Measurements from ENCODE around the gene ARID1B. TPM values are rescaled to one million over a fixed set of nuclear protein-coding genes. Genes with fewer than 3 reads are reported as not detected.

Gene ARID1B
- total RNA-seq, 2 experiments from 2014 or later: 90.1 to 164 TPM

DNA sequence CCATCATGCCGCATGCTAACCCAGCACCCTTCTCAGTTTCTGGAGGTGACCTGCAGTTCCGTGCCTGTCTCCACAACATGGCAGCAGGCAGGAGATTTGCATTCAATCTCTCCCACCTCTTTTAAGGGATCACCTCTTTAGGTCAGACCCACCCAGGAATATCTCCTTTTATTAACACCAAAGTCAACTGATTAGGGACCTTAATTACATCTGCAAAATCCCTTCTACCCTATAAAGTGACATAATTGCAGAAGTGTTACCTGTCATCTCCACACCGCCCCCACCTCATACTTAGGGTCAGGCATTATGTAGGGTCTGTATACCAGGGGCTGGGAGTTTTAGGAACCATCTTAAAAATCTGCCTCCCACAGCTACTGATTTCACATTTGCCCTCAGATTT is 278.7 kb downstream of the ARID1B start:
- Histone ChIP-seq H4K20me1 (ENCODE audit: insufficient read depth, low read length) (no peaks in the 10 kb centered on the region), H3K9me2 (ENCODE audit: insufficient read depth, low read length) (no peaks in the 10 kb centered on the region), H3K4me1 (ENCODE audit: insufficient read depth, low read length, poor library complexity, severe bottlenecking) (peaks cover 13% of the 10 kb centered on the region), H3K27ac (ENCODE audit: low read depth, low read length, poor library complexity, severe bottlenecking) (no peak overlapping the region), H3K4me3 (ENCODE audit: low read depth, low read length, poor library complexity, severe bottlenecking) (no peak overlapping the region), H2AFZ (ENCODE audit: low read length) (no peak overlapping the region), H3K4me2 (ENCODE audit: low read length) (no peak overlapping the region), H3K79me2 (ENCODE audit: insufficient read depth, low read depth, low read length) (no peaks in the 10 kb centered on the region), H3K36me3 (ENCODE audit: insufficient read depth, low read length) (peaks cover 8% of the 10 kb centered on the region; the same call in 1 of the 2 replicates), H3K9me3 (ENCODE audit: low read length) (no peaks in the 10 kb centered on the region)
- no peak for DNase-seq (ENCODE audit: low spot score)
- TF ChIP-seq EZH2phosphoT487 (IDR thresholded peaks at IDR 0.05; ENCODE audit: borderline replicate concordance, low read depth, low read length): no peak
- TF ChIP-seq, protein P1, sequence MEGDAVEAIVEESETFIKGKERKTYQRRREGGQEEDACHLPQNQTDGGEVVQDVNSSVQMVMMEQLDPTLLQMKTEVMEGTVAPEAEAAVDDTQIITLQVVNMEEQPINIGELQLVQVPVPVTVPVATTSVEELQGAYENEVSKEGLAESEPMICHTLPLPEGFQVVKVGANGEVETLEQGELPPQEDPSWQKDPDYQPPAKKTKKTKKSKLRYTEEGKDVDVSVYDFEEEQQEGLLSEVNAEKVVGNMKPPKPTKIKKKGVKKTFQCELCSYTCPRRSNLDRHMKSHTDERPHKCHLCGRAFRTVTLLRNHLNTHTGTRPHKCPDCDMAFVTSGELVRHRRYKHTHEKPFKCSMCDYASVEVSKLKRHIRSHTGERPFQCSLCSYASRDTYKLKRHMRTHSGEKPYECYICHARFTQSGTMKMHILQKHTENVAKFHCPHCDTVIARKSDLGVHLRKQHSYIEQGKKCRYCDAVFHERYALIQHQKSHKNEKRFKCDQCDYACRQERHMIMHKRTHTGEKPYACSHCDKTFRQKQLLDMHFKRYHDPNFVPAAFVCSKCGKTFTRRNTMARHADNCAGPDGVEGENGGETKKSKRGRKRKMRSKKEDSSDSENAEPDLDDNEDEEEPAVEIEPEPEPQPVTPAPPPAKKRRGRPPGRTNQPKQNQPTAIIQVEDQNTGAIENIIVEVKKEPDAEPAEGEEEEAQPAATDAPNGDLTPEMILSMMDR (conservative IDR thresholded peaks at IDR 0.05; ENCODE audit: low read length): no peak
- intact Hi-C loops (cut with micrococcal nuclease; ENCODE audit: unreplicated experiment): no loop called here
- ChIA-PET POLR2A (interaction anchor here (5.2 kb wide), 1 partner anchor 14 kb away, joined by 20 read pairs; no protein-coding TSS in a partner anchor), CTCF (ENCODE audit: unreplicated experiment) (no interaction called here)
- BruUV-seq (replicated peaks): no TSS peak

- H3K27ac ChIP-seq (ENCODE audit: low read depth, low read length, poor library complexity, severe bottlenecking): no peak overlapping the region
- ChIA-PET CTCF (ENCODE audit: unreplicated experiment) (no interaction called here), POLR2A (interaction anchor here (5.2 kb wide), 1 partner anchor 14 kb away, joined by 20 read pairs; no protein-coding TSS in a partner anchor)
- DNase-seq (ENCODE audit: low spot score): no peak
- no TSS peak for BruUV-seq (replicated peaks)
- no peaks in the 10 kb centered on the region for H3K9me3 ChIP-seq (ENCODE audit: low read length)
- H4K20me1 ChIP-seq (ENCODE audit: insufficient read depth, low read length): no peaks in the 10 kb centered on the region
- H3K79me2 ChIP-seq (ENCODE audit: insufficient read depth, low read depth, low read length): no peaks in the 10 kb centered on the region
- H3K4me2 ChIP-seq (ENCODE audit: low read length): no peak overlapping the region
- H2AFZ ChIP-seq (ENCODE audit: low read length): no peak overlapping the region
- no peaks in the 10 kb centered on the region for H3K9me2 ChIP-seq (ENCODE audit: insufficient read depth, low read length)
- no peak overlapping the region for H3K4me3 ChIP-seq (ENCODE audit: low read depth, low read length, poor library complexity, severe bottlenecking)
- intact Hi-C loops (cut with micrococcal nuclease; ENCODE audit: unreplicated experiment): no loop called here
- H3K36me3 ChIP-seq (ENCODE audit: insufficient read depth, low read length): peaks cover 8% of the 10 kb centered on the region; the same call in 1 of the 2 replicates
- H3K4me1 ChIP-seq (ENCODE audit: insufficient read depth, low read length, poor library complexity, severe bottlenecking): peaks cover 10% of the 10 kb centered on the region
- TF ChIP-seq, protein P1 (conservative IDR thresholded peaks at IDR 0.05; ENCODE audit: low read length): no peak
- TF ChIP-seq EZH2phosphoT487 (IDR thresholded peaks at IDR 0.05; ENCODE audit: borderline replicate concordance, low read depth, low read length): no peak
These were observed 279.1 kb downstream of the ARID1B start for GRCh38 chr6:157056275-157056674.

- no peaks in the 10 kb centered on the region for H3K9me2 ChIP-seq (ENCODE audit: insufficient read depth, low read length)
- no peaks in the 10 kb centered on the region for H3K9me3 ChIP-seq (ENCODE audit: low read length)
- DNase-seq (ENCODE audit: low spot score): no peak
- H4K20me1 ChIP-seq (ENCODE audit: insufficient read depth, low read length): no peaks in the 10 kb centered on the region
- BruUV-seq (replicated peaks): no TSS peak
- ChIA-PET POLR2A (interaction anchor here (0.8 kb wide), 2 partner anchors 11 to 15 kb away, joined by 3 to 4 read pairs; no protein-coding TSS in a partner anchor), CTCF (ENCODE audit: unreplicated experiment) (no interaction called here)
- TF ChIP-seq, protein P1 (conservative IDR thresholded peaks at IDR 0.05; ENCODE audit: low read length): no peak
- no peak for TF ChIP-seq EZH2phosphoT487 (IDR thresholded peaks at IDR 0.05; ENCODE audit: borderline replicate concordance, low read depth, low read length)
- intact Hi-C loops (cut with micrococcal nuclease; ENCODE audit: unreplicated experiment): no loop called here
- no peak overlapping the region for H3K4me2 ChIP-seq (ENCODE audit: low read length)
- peaks cover 14% of the 10 kb centered on the region for H3K4me1 ChIP-seq (ENCODE audit: insufficient read depth, low read length, poor library complexity, severe bottlenecking)
- H2AFZ ChIP-seq (ENCODE audit: low read length): no peak overlapping the region
- no peak overlapping the region for H3K27ac ChIP-seq (ENCODE audit: low read depth, low read length, poor library complexity, severe bottlenecking)
- no peaks in the 10 kb centered on the region for H3K79me2 ChIP-seq (ENCODE audit: insufficient read depth, low read depth, low read length)
- H3K36me3 ChIP-seq (ENCODE audit: insufficient read depth, low read length): peaks cover 4% of the 10 kb centered on the region; the same call in 1 of the 2 replicates
- no peak overlapping the region for H3K4me3 ChIP-seq (ENCODE audit: low read depth, low read length, poor library complexity, severe bottlenecking)
These were observed 281.4 kb downstream of the ARID1B start for GRCh38 chr6:157058574-157058973.

Measured in OCI-LY7 (cell line).